SK-N-SH (cell line): ENCODE data around the gene SLC4A8. TPM values are rescaled to one million over a fixed set of nuclear protein-coding genes. Genes with fewer than 3 reads are reported as not detected.

Experiments used
- CTCF ChIA-PET: fragments of 300-600, 350-600 bp; formaldehyde crosslinking; extraction: SDS; loops from one replicate; lab custom pipeline; 2021; lab: Yijun Ruan, JAX
- POLR2A ChIA-PET: fragments of 350-600 bp; sonication (Branson Sonifier 250); formaldehyde crosslinking; extraction: SDS; loops from one replicate; lab custom pipeline; 2020; ENCODE audit warnings: antibody characterized with exemption, inconsistent platforms; lab: Yijun Ruan, JAX
- DNase-seq: peaks from one replicate; pipeline ENCODE4 v3.0.0; 2012
- H2AFZ ChIP-seq: fragments of 200-600 bp; sonication (generic); 2 replicates; pipeline ENCODE4 v1.8.1; 2016; ENCODE audit warnings: antibody characterized with exemption, mild to moderate bottlenecking, low read depth
- H3F3A ChIP-seq: fragments of 200-600 bp; sonication (generic); replicated peaks from 2 replicates; pipeline ENCODE3; 2016; ENCODE audit warnings: antibody characterized with exemption, mild to moderate bottlenecking; ENCODE audit not compliant: insufficient read depth
- H3K27ac ChIP-seq, 2 experiments: fragments of 200-500 bp in 1 of 2; fragments of 200-600 bp in 1 of 2; sonication (Bioruptor generic) in 1 of 2; sonication (generic), shearing (Covaris generic) in 1 of 2; 2 replicates each; pipeline versions ENCODE4 v1.5.1 to v1.6.1; 2014 to 2016; ENCODE audit warnings: low read depth in 2 of 2, inconsistent platforms in 1 of 2, low read length in 1 of 2, mild to moderate bottlenecking in 1 of 2, mixed read lengths in 1 of 2
- H3K27me3 ChIP-seq: fragments of 200-600 bp; sonication (generic), shearing (Covaris generic); 2 replicates; pipeline ENCODE4 v1.6.1; 2016; ENCODE audit warnings: mixed run types; ENCODE audit not compliant: insufficient read depth
- H3K36me3 ChIP-seq, 2 experiments: fragments of 200-500 bp in 1 of 2; fragments of 200-600 bp in 1 of 2; sonication (Bioruptor generic) in 1 of 2; sonication (generic) in 1 of 2; replicated peaks in 1 of 2; 2 replicates each; pipeline versions ENCODE3 to v1.5.1; 2014 to 2016; ENCODE audit warnings: low read length in 1 of 2, mild to moderate bottlenecking in 1 of 2; ENCODE audit not compliant: insufficient read depth in 2 of 2, control insufficient read depth in 1 of 2
- H3K4me1 ChIP-seq, 2 experiments: fragments of 200-500 bp in 1 of 2; fragments of 200-600 bp in 1 of 2; sonication (Bioruptor generic) in 1 of 2; sonication (generic), shearing (Covaris generic) in 1 of 2; 2 replicates each; pipeline versions ENCODE4 v1.5.1 to v1.6.1; 2014 to 2016; ENCODE audit warnings: low read depth in 1 of 2, low read length in 1 of 2, mixed run types in 1 of 2; ENCODE audit not compliant: insufficient read depth in 2 of 2, control insufficient read depth in 1 of 2
- H3K4me2 ChIP-seq: fragments of 200-600 bp; sonication (generic), shearing (Covaris generic); 2 replicates; pipeline ENCODE4 v1.6.1; 2017; ENCODE audit warnings: mixed run types
- H3K4me3 ChIP-seq, 2 experiments: fragments of 200-500 bp in 1 of 2; fragments of 200-600 bp in 1 of 2; sonication (Bioruptor generic) in 1 of 2; sonication (generic), shearing (Covaris generic) in 1 of 2; 2 replicates each; pipeline versions ENCODE4 v1.5.1 to v1.8.1; 2014 to 2016; ENCODE audit warnings: low read depth in 2 of 2, inconsistent platforms in 1 of 2, low read length in 1 of 2, mild to moderate bottlenecking in 1 of 2, mixed read lengths in 1 of 2, moderate library complexity in 1 of 2
- H3K79me2 ChIP-seq: fragments of 200-600 bp; sonication (generic); 2 replicates; pipeline ENCODE4 v1.8.1; 2017; ENCODE audit warnings: mild to moderate bottlenecking; ENCODE audit not compliant: insufficient read depth
- H3K9ac ChIP-seq: fragments of 200-600 bp; sonication (generic); 2 replicates; pipeline ENCODE4 v1.6.1; 2017; ENCODE audit warnings: mixed run types
- H3K9me2 ChIP-seq: fragments of 200-600 bp; sonication (generic); 2 replicates; pipeline ENCODE4 v1.6.1; 2017; ENCODE audit warnings: mixed run types
- H3K9me3 ChIP-seq: fragments of 200-600 bp; sonication (generic); 2 replicates; pipeline ENCODE4 v1.6.1; 2017; ENCODE audit warnings: mixed run types, mild to moderate bottlenecking, moderate library complexity
- H4K20me1 ChIP-seq: fragments of 200-600 bp; sonication (generic); 2 replicates; pipeline ENCODE4 v1.6.1; 2017; ENCODE audit warnings: mild to moderate bottlenecking, mixed run types; ENCODE audit not compliant: insufficient read depth
- CHD2 ChIP-seq: fragments of 150-350 bp; IDR thresholded peaks from 2 replicates; pipeline ENCODE4 v1.6.1; 2018; ENCODE audit warnings: low read length; ENCODE audit not compliant: partially characterized antibody
- ELF1 ChIP-seq: IDR thresholded peaks from 2 replicates; pipeline ENCODE4 v1.4.0; 2012
- EP300 ChIP-seq, 2 experiments: IDR thresholded peaks; 2 replicates each; pipeline versions ENCODE4 v1.4.0 to v1.6.1; 2012; ENCODE audit warnings: borderline replicate concordance in 1 of 2, low read depth in 1 of 2, low read length in 1 of 2
- FOXJ3 ChIP-seq: sonication (generic); formaldehyde crosslinking; IDR thresholded peaks from 2 replicates; pipeline ENCODE4 v1.5.1; 2020; ENCODE audit warnings: mild to moderate bottlenecking, missing genetic modification reagents
- FOXM1 ChIP-seq: IDR thresholded peaks from 2 replicates; pipeline ENCODE4 v1.4.0; 2012; ENCODE audit warnings: low read depth, mild to moderate bottlenecking
- IRF3 ChIP-seq: fragments of 150-350 bp; IDR thresholded peaks from 2 replicates; pipeline ENCODE4 v1.6.1; 2016; ENCODE audit warnings: mild to moderate bottlenecking, low read depth, low read length
- JUND ChIP-seq: IDR thresholded peaks from 2 replicates; pipeline ENCODE4 v1.4.0; 2012
- MEF2A ChIP-seq: IDR thresholded peaks from 2 replicates; pipeline ENCODE4 v1.4.0; 2012; ENCODE audit warnings: low read depth, borderline replicate concordance
- NFIC ChIP-seq: IDR thresholded peaks from 2 replicates; pipeline ENCODE4 v1.4.0; 2012; ENCODE audit warnings: borderline replicate concordance
- NRF1 ChIP-seq: IDR thresholded peaks from 2 replicates; pipeline ENCODE4 v1.6.1; 2012; ENCODE audit warnings: low read depth, mild to moderate bottlenecking, low read length
- RCOR1 ChIP-seq: fragments of 150-350 bp; IDR thresholded peaks from 2 replicates; pipeline ENCODE4 v1.6.1; 2017; ENCODE audit warnings: antibody characterized with exemption, low read length
- RXRA ChIP-seq: IDR thresholded peaks from 2 replicates; pipeline ENCODE4 v1.4.0; 2012; ENCODE audit warnings: low read depth, mild to moderate bottlenecking, borderline replicate concordance
- SIN3A ChIP-seq: IDR thresholded peaks from 2 replicates; pipeline ENCODE4 v1.6.1; 2012; ENCODE audit warnings: low read depth, mild to moderate bottlenecking, low read length, moderate library complexity, borderline replicate concordance
- TAF1 ChIP-seq: IDR thresholded peaks from 2 replicates; pipeline ENCODE4 v1.6.1; 2012; ENCODE audit warnings: low read depth, mild to moderate bottlenecking, low read length, moderate library complexity, borderline replicate concordance
- TCF12 ChIP-seq: IDR thresholded peaks from 2 replicates; pipeline ENCODE4 v1.4.0; 2012
- TEAD4 ChIP-seq: IDR thresholded peaks from 2 replicates; pipeline ENCODE4 v1.4.0; 2012; ENCODE audit warnings: mild to moderate bottlenecking, borderline replicate concordance; ENCODE audit not compliant: insufficient read depth
- ZBTB33 ChIP-seq: IDR thresholded peaks from 2 replicates; pipeline ENCODE4 v1.4.0; 2012; ENCODE audit warnings: low read depth, borderline replicate concordance
- polyA plus RNA-seq, 3 experiments: library from polyadenylated mRNA; depleted of rRNA; stranded (reverse); fragments of >200 nt; gene quantifications; 2 replicates each; pipeline ENCODE4 v1.2.3, GENCODE V29; 2012
- TF ChIP-seq, protein P1 (sequence below): fragments of 150-350 bp; IDR thresholded peaks from 2 replicates; pipeline ENCODE4 v1.6.1; 2017; ENCODE audit warnings: antibody characterized with exemption, low read length, low read depth, borderline replicate concordance
- TF ChIP-seq, protein P2 (sequence below): fragments of 200-600 bp; sonication (generic); IDR thresholded peaks from 2 replicates; pipeline ENCODE4 v1.6.1; 2017; ENCODE audit warnings: antibody characterized with exemption, mild to moderate bottlenecking, moderate library complexity

Gene SLC4A8
- polyA plus RNA-seq, 1 of the 3 experiments (the other 2 are of a cell fraction) = 5.2 TPM

DNA sequence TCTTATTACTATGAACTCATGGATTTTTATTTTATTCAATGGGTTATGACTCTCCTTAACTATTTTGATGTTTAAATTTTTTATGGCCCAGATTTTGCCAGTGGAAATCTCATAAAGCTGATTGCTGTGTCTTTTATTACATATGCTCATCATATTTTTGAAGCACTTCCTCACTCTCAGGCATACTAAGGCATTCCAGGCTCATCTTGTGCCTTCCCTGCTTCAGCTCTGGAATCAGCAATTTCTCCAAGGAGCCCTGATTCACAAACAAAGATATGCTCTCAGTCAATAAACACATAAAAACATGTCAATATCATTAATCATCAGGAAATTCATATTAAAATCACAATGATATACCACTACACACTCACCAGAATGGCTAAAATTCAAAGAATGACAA lies 121.5 kb downstream of the SLC4A8 start:
- H3K4me1 ChIP-seq = no peaks in the 10 kb centered on the region
- H3K4me3 ChIP-seq = no peak overlapping the region
- ChIA-PET CTCF (interaction anchor here (1.8 to 2.5 kb wide), 2 partner anchors 9 to 125 kb away, joined by 4 to 9 read pairs; no protein-coding TSS in a partner anchor), POLR2A (no interaction called here)
- DNase-seq = no peak
- H3K9me3 ChIP-seq = no peaks in the 10 kb centered on the region
- no peaks in the 10 kb centered on the region for H3K79me2 ChIP-seq
- no peaks in the 10 kb centered on the region for H3K36me3 ChIP-seq
- no peaks in the 10 kb centered on the region for H3K27me3 ChIP-seq
- H3K27ac ChIP-seq = no peak overlapping the region
- no peaks in the 10 kb centered on the region for H3F3A ChIP-seq
- no peak overlapping the region for H3K4me2 ChIP-seq
- no peaks in the 10 kb centered on the region for H4K20me1 ChIP-seq
- H2AFZ ChIP-seq = no peak overlapping the region
- TF ChIP-seq, protein P1, sequence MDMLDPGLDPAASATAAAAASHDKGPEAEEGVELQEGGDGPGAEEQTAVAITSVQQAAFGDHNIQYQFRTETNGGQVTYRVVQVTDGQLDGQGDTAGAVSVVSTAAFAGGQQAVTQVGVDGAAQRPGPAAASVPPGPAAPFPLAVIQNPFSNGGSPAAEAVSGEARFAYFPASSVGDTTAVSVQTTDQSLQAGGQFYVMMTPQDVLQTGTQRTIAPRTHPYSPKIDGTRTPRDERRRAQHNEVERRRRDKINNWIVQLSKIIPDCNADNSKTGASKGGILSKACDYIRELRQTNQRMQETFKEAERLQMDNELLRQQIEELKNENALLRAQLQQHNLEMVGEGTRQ = no peak
- TF ChIP-seq TEAD4 (no peak), ELF1 (no peak), IRF3 (no peak), MEF2A (no peak), EP300 (IDR thresholded peaks at IDR 0.05; ENCODE audit: borderline replicate concordance in 1 of 2, low read depth in 1 of 2, low read length in 1 of 2) (no peak), JUND (no peak), RCOR1 (no peak), FOXM1 (no peak), FOXJ3 (no peak), NFIC (no peak), ZBTB33 (no peak), TAF1 (no peak), RXRA (no peak), NRF1 (no peak), CHD2 (no peak), TCF12 (no peak), SIN3A (no peak)
- TF ChIP-seq, protein P2, sequence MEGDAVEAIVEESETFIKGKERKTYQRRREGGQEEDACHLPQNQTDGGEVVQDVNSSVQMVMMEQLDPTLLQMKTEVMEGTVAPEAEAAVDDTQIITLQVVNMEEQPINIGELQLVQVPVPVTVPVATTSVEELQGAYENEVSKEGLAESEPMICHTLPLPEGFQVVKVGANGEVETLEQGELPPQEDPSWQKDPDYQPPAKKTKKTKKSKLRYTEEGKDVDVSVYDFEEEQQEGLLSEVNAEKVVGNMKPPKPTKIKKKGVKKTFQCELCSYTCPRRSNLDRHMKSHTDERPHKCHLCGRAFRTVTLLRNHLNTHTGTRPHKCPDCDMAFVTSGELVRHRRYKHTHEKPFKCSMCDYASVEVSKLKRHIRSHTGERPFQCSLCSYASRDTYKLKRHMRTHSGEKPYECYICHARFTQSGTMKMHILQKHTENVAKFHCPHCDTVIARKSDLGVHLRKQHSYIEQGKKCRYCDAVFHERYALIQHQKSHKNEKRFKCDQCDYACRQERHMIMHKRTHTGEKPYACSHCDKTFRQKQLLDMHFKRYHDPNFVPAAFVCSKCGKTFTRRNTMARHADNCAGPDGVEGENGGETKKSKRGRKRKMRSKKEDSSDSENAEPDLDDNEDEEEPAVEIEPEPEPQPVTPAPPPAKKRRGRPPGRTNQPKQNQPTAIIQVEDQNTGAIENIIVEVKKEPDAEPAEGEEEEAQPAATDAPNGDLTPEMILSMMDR = no peak
- H3K9me2 ChIP-seq = no peaks in the 10 kb centered on the region
- no peak overlapping the region for H3K9ac ChIP-seq
